Left colon (tissue), 2 donors: ENCODE data around the gene WDR93. TPM values are rescaled to one million over a fixed set of nuclear protein-coding genes. Genes with fewer than 3 reads are reported as not detected.
A peak's percentile ranks its signal among the peaks of the same experiment; 100 is the strongest.

ENCODE experiments used
- ATAC-seq: fragments of 200-7000 bp; cut with Tn5 transposase; one replicate; pipeline ENCODE4 v1.9.1; 2020; ENCODE audit warnings: mild to moderate bottlenecking, moderate library complexity
- DNase-seq, 2 donors: peaks; one replicate each; pipeline ENCODE4 v3.0.0-alpha.2; 2020
- intact Hi-C, 2 donors: fragments of 100-400 bp; cut with DNase I in 1 of 2; cut with micrococcal nuclease in 1 of 2; formaldehyde crosslinking; loops; one replicate each; pipeline versions ENCODE4 v1.11.2 to v1.14.0; 2022; cut with DNase I, micrococcal nuclease
- total RNA-seq, 2 donors: library from RNA; stranded (reverse); fragmentation: NEBNext Ultra II Directional; extraction: Animal tissue kit (Norgen Biotek cat#: 25700); gene quantifications; one replicate each; pipeline ENCODE4 v1.2.1, GENCODE V29; 2021
- donor health status: DM: no; HTN: no; CAD: no.
- donor health status: DM: yes; HTN: yes; CAD: no.

The WDR93 gene
- total RNA-seq, 2 donors from 2014 or later: not detected

- DNase-seq: no peak
- ATAC-seq: no peak
- intact Hi-C loops: no loop called here
Measured at GRCh38 chr15:89657686-89658200, 32.9 kb upstream of the WDR93 start.

- ATAC-seq (no peak), DNase-seq (no peak)
- intact Hi-C loops: no loop called here
Measured at GRCh38 chr15:89659295-89659694, 31.3 kb upstream of the WDR93 start.

GRCh38 chr15:89660556-89660955, 30.1 kb upstream of the WDR93 start:
- DNase-seq (no peak), ATAC-seq (no peak)
- intact Hi-C loops: no loop called here

- peak; percentile 93 for ATAC-seq
- intact Hi-C loops: no loop called here
Measured at GRCh38 chr15:89662893-89663626, 27.6 kb upstream of the WDR93 start.

GRCh38 chr15:89664441-89665350, 25.9 kb upstream of the WDR93 start:
- no peak for DNase-seq
- intact Hi-C loops: no loop called here
- ATAC-seq: no peak

More at GRCh38 chr15:89662893-89663626, 27.6 kb upstream of the WDR93 start:
- DNase-seq: peak; percentile 79 to 88

GRCh38 chr15:89665449-89666181, 25.0 kb upstream of the WDR93 start:
- DNase-seq (peak in 1 of 2 donors; percentile 76), ATAC-seq (peak; percentile 59)
- intact Hi-C loops: no loop called here

GRCh38 chr15:89666184-89666857, 24.3 kb upstream of the WDR93 start:
- ATAC-seq (no peak), DNase-seq (peak in 1 of 2 donors; percentile 37)
- intact Hi-C loops: no loop called here

GRCh38 chr15:89666858-89667705, 23.5 kb upstream of the WDR93 start:
- no peak for ATAC-seq
- no peak for DNase-seq
- intact Hi-C loops: no loop called here

GRCh38 chr15:89667706-89667960, 23.0 kb upstream of the WDR93 start:
- ATAC-seq (no peak), DNase-seq (no peak)
- intact Hi-C loops: no loop called here

GRCh38 chr15:89668171-89668570, 22.4 kb upstream of the WDR93 start:
- DNase-seq (no peak), ATAC-seq (no peak)
- intact Hi-C loops: no loop called here

- no peak for DNase-seq
- ATAC-seq: no peak
- intact Hi-C loops: no loop called here
Measured at GRCh38 chr15:89669309-89669865, 21.2 kb upstream of the WDR93 start.

- ATAC-seq (no peak), DNase-seq (no peak)
- intact Hi-C loops: no loop called here
Measured at GRCh38 chr15:89669941-89670340, 20.7 kb upstream of the WDR93 start.

GRCh38 chr15:89670971-89671560, 19.5 kb upstream of the WDR93 start:
- peak; percentile 84 for ATAC-seq
- no peak for DNase-seq
- intact Hi-C loops: no loop called here

- DNase-seq (no peak), ATAC-seq (no peak)
- intact Hi-C loops: no loop called here
Measured at GRCh38 chr15:89671687-89672086, 18.9 kb upstream of the WDR93 start.

- no peak for ATAC-seq
- no peak for DNase-seq
- intact Hi-C loops: no loop called here
Measured at GRCh38 chr15:89672221-89673164, 18.1 kb upstream of the WDR93 start.

- no peak for ATAC-seq
- no peak for DNase-seq
- intact Hi-C loops: no loop called here
Measured at GRCh38 chr15:89673165-89673512, 17.5 kb upstream of the WDR93 start.
